Brain pericyte (primary cell): Measurements from ENCODE around the gene CDH7.

Source experiments
- DNase-seq: peaks from one replicate; pipeline ENCODE4 v3.0.0-alpha.2; 2012; ENCODE audit warnings: low read depth, low spot score

Gene CDH7

GRCh38 chr18:65767406-65767805 is 16.6 kb downstream of the CDH7 start:
- DNase-seq, result no peak

DNA sequence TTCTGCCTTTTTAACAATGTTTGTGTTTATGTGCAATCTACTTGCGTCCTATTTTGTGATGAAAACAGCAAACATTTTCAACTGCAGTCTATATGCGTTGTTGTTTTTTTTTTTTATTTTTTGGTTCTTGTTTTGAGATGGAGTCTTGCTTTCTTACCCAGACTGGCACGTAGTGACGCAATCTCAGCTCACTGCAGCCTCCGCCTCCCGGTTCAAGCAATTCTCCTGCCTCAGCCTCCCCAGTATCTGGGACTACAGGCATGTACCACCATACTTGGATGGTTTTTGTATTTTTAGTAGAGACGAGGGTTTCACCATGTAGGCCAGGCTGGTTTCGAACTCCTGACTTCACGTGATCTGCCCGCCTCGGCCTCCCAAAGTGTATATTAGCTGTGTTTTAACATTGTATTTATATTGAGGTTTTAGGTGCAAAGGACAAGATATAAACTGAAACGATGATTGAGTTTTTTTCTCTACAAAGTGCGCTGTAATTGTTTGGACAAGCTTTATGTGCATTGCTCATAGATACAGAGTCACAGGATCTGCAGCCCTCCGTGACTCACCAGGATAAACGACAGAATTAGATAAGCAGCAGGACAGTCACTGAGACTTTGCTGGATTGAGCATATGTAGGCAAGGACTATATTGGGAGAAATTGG is 17.4 kb downstream of the CDH7 start:
- no peak for DNase-seq

DNA sequence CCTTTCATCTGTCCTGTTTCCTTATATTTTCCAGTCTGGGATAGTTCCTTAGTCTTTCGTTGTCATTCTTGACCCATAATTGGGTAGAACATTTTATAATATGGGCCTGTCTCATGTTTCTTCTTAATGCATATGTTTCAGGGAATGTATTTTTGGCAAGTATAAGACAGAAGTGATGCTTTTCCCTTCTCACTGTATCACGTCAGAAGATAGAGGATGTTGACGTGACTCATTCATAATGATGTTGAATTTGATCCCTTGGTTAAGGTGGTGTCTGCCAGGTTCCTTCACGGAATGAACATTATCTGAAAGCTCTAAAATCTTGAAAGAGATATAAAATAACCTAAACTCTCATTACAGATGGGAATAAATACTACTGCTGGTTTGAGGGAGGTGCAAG is 18.8 kb downstream of the CDH7 start:
- no peak for DNase-seq

- no peak for DNase-seq
Measured at GRCh38 chr18:65786474-65786873, 35.7 kb downstream of the CDH7 start.

DNA sequence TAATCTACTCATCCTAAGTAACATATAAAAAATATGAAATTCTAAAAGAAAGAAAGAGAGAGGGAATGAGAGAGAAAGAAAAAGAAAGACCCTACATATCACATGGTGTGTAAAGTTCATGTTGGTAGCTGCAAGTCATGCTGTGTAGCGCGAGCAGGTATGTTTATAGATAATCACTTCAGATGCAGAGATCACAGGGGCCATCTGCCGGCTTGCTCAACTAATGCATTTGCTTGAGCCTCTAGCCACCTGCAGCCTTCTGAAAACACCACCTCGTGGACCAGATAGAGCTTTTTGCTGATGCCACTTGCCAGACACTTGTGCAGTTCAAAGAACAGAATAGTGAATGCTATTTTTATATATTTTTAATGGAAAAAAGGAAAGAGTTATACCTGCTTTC is 37.6 kb downstream of the CDH7 start:
- no peak for DNase-seq

DNA sequence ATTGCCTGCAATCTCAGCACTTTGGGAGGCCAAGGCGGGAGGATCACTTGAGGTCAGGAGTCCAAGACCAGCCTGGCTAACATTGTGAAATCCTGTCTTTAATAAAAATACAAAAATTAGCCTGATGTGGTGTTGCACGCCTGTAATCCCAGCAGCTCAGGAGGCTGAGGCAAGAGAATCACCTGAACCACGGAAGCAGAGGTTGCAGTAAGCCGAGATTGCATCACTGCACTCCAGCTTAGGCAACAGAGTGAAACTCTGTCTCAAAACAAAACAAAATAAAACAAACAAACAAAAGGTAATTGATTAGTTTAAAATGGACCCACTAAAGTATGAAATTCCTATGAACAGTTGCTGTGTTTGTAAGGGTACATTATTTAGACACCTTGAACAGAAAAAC is 39.8 kb downstream of the CDH7 start:
- DNase-seq, result no peak

- no peak for DNase-seq
Measured at GRCh38 chr18:65791719-65792118, 40.9 kb downstream of the CDH7 start.

GRCh38 chr18:65792456-65793074 is 41.8 kb downstream of the CDH7 start:
- no peak for DNase-seq

- DNase-seq, result no peak
Measured at GRCh38 chr18:65808759-65809158, 57.9 kb downstream of the CDH7 start.

DNA sequence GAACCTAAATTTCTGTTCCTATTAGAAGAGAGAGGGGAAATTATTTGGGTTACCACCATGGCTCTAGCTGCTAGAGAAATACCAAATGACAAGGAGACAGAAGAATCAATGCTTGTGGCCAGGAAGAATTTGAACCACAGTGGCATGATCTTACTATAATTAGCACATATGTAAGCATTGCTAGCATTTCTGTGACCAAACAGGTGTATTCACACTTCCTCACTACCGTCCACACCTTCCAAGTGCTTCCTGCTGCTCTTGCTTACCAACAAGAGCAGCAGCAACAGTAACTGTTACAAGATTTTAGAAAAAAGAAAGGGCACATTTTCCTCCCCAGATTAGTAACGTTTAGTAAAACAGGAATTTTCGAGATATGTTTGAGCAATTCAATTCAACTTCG is 60.5 kb downstream of the CDH7 start:
- no peak for DNase-seq

DNA sequence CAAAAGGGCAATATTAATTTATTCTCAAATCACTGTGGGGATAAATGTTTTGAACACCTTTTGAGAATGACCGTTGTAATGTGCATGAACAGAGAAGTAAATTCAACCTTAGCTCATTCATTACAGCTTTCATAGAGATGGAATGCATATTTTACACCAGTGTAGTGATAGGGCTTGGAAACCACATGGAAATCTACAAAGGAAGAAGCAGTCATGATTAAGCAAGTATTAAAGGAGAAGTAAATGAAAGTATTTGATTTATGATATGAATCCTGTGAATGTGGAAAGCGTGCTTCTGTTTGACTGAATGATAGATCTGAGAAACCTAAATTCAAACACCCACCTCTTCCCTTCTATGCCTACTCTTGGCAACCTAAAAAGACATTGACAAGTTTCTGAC is 64.7 kb downstream of the CDH7 start:
- no peak for DNase-seq

DNA sequence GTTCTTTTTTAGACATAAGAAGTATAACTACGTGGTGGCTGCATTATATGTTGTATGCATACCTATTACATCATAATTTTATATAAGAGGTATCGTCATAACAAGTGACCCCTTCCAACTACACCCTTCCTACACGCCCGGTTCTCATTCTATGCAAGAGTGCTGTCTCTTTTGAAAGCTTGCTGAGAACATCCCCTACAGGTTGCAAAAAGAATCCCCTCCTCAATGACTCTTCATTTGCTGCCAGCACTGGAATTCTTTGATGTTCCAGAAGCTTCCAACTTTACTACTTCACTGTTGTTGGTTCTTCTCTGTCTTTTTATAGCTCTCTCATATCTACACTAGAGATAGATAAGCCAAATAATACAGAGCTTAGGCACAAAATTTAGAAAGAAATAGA is 66.4 kb downstream of the CDH7 start:
- DNase-seq, result no peak

GRCh38 chr18:65821911-65822310 is 71.1 kb downstream of the CDH7 start:
- no peak for DNase-seq

DNA sequence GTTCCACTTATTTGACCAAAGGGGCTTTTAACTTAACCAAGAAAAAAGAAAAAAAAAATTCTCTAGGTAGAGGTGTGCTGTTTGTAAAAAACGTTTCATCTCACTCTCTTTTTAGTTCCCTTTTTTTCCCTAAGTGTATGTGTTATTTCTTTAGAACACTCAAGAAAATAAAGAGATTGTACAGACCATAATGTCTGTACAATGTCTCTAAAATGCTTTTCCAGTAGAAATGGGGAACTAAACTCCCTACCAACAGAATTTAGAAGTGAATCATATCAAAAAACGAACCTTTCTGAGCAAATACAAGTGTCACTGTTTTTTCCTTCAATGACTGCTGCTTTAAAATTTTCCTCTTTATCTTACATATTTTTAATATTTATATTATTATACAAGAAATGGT is 72.0 kb downstream of the CDH7 start:
- no peak for DNase-seq

GRCh38 chr18:65827444-65827843 is 76.6 kb downstream of the CDH7 start:
- DNase-seq, result no peak

DNA sequence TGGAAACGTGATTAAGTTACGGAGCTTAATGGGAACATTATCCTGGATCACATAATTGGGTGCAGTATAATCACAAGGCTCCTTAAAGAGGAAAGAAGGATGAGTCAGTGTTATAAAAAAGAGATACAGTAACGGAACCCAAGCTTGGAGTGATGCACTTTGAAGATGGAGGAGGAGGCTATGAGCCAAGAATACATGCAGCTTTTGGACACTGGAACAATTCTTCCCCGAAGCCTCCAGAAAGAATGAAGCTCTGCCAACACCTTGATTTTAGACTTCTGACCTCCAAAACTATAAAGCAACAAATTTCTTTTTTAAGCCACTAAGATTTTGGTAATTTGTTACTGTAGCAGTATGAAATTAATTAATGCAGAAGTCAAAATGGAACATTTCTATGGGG is 85.1 kb downstream of the CDH7 start:
- DNase-seq, result no peak

- no peak for DNase-seq
Measured at GRCh38 chr18:65846107-65846506, 95.3 kb downstream of the CDH7 start.

- no peak for DNase-seq
Measured at GRCh38 chr18:65852273-65852672, 101.5 kb downstream of the CDH7 start.

DNA sequence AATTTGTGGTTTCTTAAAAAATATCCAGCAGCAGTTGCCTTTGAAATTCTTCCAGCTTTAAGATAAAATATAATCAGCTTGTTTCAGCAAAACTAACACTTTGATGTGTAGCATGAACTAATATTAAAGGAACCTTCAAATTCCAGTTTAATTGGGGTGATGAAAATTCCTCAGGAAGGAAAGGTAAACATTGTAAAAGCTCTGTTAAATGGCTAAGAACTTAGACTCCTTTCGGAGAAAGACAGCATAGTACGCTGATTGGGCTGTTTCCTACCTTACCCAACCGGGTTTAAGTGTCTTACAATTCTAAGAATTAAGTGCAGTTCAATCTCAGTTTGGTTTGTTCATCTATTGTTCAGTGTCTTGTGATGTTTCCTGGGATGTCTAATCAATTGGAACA is 108.3 kb downstream of the CDH7 start:
- no peak for DNase-seq

- no peak for DNase-seq
Measured at GRCh38 chr18:65869527-65869926, 118.7 kb downstream of the CDH7 start.

DNA sequence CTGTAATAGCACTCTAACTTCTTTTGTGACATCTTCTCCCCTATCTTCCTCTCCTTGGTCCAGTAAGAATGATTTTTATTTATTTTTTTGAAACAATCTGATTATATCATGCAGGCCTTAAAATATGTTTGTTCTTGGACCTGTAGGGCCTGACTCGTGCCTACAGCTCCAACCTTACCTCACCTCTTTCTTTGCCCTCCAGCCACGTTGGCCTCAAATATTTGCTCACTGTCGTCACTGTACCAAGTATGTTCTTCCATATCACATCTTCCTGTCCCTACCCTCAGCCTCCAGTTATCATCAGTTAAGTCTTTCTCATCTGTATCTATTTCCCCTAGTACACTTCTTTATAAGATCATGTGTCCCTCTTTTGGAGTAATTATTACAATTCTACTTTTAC is 125.5 kb downstream of the CDH7 start:
- no peak for DNase-seq

- no peak for DNase-seq
Measured at GRCh38 chr18:65897292-65897691, 146.5 kb downstream of the CDH7 start.

- DNase-seq, result no peak
Measured at GRCh38 chr18:65901522-65901921, 150.7 kb downstream of the CDH7 start.

GRCh38 chr18:65906621-65907034 is 155.8 kb downstream of the CDH7 start:
- DNase-seq, result no peak
